Panc1 (cell line): ENCODE measurements around the gene PLA2G4F. TPM values are rescaled to one million over a fixed set of nuclear protein-coding genes. Genes with fewer than 3 reads are reported as not detected.

Experiments used
- ATAC-seq: fragments of 200-7000 bp; cut with Tn5 transposase; 2 replicates; pipeline ENCODE4 v1.9.1; 2020; ENCODE audit warnings: mild to moderate bottlenecking, moderate library complexity
- BruUV-seq: library from RNA; stranded (reverse); fragments of 400-500 nt; replicated peaks from 2 replicates; lab custom pipeline; 2021; lab: Mats Ljungman, UMichigan
- CTCF ChIA-PET: fragments of 300-600 bp; sonication (Branson Sonifier 250); formaldehyde crosslinking; loops from one replicate; lab custom pipeline; 2022; ENCODE audit warnings: antibody characterized with exemption; lab: Charles Lee
- POLR2A ChIA-PET: fragments of 300-600 bp; sonication (Branson Sonifier 250); formaldehyde crosslinking; loops from one replicate; lab custom pipeline; 2022; ENCODE audit warnings: antibody characterized with exemption; lab: Charles Lee
- DNase-seq: peaks from one replicate; pipeline ENCODE4 v3.0.0-alpha.2; 2010; ENCODE audit warnings: low read depth, low spot score
- H3K27ac ChIP-seq: 2 replicates; pipeline ENCODE4 v1.5.1; 2011; ENCODE audit warnings: mild to moderate bottlenecking, low read length, inconsistent platforms
- H3K27me3 ChIP-seq: fragments of 200-500 bp; sonication (Bioruptor generic); 2 replicates; pipeline ENCODE4 v1.6.0; 2014; ENCODE audit warnings: low read length, inconsistent platforms; ENCODE audit not compliant: control insufficient read depth, insufficient read depth
- H3K36me3 ChIP-seq: fragments of 200-500 bp; sonication (Bioruptor generic); 2 replicates; pipeline ENCODE4 v1.5.1; 2014; ENCODE audit warnings: inconsistent platforms, mild to moderate bottlenecking, low read length, moderate library complexity; ENCODE audit not compliant: control insufficient read depth, insufficient read depth
- H3K4me1 ChIP-seq: 2 replicates; pipeline ENCODE4 v1.5.1; 2011; ENCODE audit warnings: inconsistent platforms, mild to moderate bottlenecking, low read length, moderate library complexity; ENCODE audit not compliant: control insufficient read depth, insufficient read depth
- H3K4me3 ChIP-seq, 2 experiments: 2 replicates each; pipeline ENCODE4 v1.5.1; 2011 to 2012; ENCODE audit warnings: low read depth in 2 of 2, low read length in 2 of 2, mild to moderate bottlenecking in 2 of 2, inconsistent platforms in 1 of 2, moderate library complexity in 1 of 2
- H3K9me3 ChIP-seq: fragments of 200-500 bp; sonication (Bioruptor generic); 2 replicates; pipeline ENCODE4 v1.5.1; 2014; ENCODE audit warnings: low read depth, mild to moderate bottlenecking, inconsistent platforms, low read length, moderate library complexity; ENCODE audit not compliant: control insufficient read depth, insufficient read depth
- POLR2AphosphoS5 ChIP-seq: IDR thresholded peaks from 2 replicates; pipeline ENCODE4 v1.6.1; 2012; ENCODE audit warnings: mild to moderate bottlenecking, low read depth, low read length, moderate library complexity
- SIN3A ChIP-seq: IDR thresholded peaks from 2 replicates; pipeline ENCODE4 v1.6.1; 2012; ENCODE audit warnings: low read depth, mild to moderate bottlenecking, low read length, moderate library complexity, borderline replicate concordance; ENCODE audit not compliant: insufficient read depth
- TCF7L2 ChIP-seq: IDR thresholded peaks from 2 replicates; pipeline ENCODE4 v1.6.1; 2011; ENCODE audit warnings: mild to moderate bottlenecking, low read depth, low read length, inconsistent platforms
- in situ Hi-C: cut with HindIII; loops from 2 replicates; pipeline ENCODE4 v1.10.0; 2016; ENCODE audit warnings: low sequenced_read_pairs, low pct_unique_long_range_greater_than_20kb
- intact Hi-C: fragments of 100-400 bp; cut with micrococcal nuclease; formaldehyde crosslinking; loops from one replicate; pipeline ENCODE4 v1.10.0; 2022; ENCODE audit not compliant: unreplicated experiment
- total RNA-seq: library from RNA; stranded (reverse); gene quantifications from one replicate; pipeline ENCODE4 v1.2.1, GENCODE V29; 2021; ENCODE audit not compliant: unreplicated experiment
- TF ChIP-seq, protein P1 (sequence below), 2 experiments: IDR thresholded peaks; 2 replicates each; pipeline ENCODE4 v1.6.1; 2011 to 2012; ENCODE audit warnings: low read depth in 2 of 2, control low read depth in 1 of 2, low read length in 1 of 2, mild to moderate bottlenecking in 1 of 2, moderate library complexity in 1 of 2; ENCODE audit not compliant: insufficient read depth in 1 of 2
- TF ChIP-seq, protein P2 (sequence below): fragments of 450-650 bp; IDR thresholded peaks from 2 replicates; pipeline ENCODE4 v1.5.1; 2017; ENCODE audit warnings: mild to moderate bottlenecking

PLA2G4F gene
- total RNA-seq, 1 experiment from 2014 or later, result not detected

- intact Hi-C loops, result loop anchor here (2.0 to 5.0 kb wide), 2 partner anchors 69 to 148 kb away; no protein-coding TSS in a partner anchor
Observed at GRCh38 chr15:42135351-42135750, 21.1 kb downstream of the PLA2G4F start.

DNA sequence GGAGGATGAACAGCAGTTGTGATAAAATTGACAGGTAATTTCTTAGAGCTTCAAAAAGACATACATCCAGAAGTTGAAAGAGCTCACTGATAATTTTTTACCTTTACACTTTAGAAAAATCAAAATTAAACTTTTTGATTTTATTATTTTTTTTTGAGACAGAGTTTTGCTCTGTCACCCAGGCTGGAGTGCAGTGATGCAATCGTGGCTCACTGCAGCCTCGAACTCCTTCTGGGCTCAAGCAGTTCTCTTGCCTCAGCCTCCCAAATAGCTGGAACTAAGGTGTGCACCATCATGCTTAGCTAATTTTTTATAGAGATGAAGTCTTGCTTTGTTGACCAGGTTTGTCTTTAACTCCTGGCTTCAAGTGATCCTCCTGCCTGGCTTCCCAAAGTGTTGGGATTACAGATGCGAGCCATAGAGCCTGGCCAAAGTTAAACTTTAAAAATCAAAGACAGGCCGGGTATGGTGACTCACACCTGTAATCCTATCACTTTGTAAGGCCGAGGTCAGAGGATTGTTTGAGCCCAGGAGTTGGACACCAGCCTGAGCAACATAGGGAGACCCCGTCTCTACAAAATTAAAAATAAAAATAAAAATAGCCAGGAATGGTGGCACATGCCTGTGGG lies 21.7 kb downstream of the PLA2G4F start:
- Histone ChIP-seq H3K27ac (no peak overlapping the region), H3K36me3 (no peaks in the 10 kb centered on the region), H3K27me3 (peaks cover 3% of the 10 kb centered on the region), H3K4me1 (no peaks in the 10 kb centered on the region; the same call in 1 of the 2 replicates), H3K9me3 (no peaks in the 10 kb centered on the region), H3K4me3 (no peak overlapping the region)
- TF ChIP-seq, protein P1, sequence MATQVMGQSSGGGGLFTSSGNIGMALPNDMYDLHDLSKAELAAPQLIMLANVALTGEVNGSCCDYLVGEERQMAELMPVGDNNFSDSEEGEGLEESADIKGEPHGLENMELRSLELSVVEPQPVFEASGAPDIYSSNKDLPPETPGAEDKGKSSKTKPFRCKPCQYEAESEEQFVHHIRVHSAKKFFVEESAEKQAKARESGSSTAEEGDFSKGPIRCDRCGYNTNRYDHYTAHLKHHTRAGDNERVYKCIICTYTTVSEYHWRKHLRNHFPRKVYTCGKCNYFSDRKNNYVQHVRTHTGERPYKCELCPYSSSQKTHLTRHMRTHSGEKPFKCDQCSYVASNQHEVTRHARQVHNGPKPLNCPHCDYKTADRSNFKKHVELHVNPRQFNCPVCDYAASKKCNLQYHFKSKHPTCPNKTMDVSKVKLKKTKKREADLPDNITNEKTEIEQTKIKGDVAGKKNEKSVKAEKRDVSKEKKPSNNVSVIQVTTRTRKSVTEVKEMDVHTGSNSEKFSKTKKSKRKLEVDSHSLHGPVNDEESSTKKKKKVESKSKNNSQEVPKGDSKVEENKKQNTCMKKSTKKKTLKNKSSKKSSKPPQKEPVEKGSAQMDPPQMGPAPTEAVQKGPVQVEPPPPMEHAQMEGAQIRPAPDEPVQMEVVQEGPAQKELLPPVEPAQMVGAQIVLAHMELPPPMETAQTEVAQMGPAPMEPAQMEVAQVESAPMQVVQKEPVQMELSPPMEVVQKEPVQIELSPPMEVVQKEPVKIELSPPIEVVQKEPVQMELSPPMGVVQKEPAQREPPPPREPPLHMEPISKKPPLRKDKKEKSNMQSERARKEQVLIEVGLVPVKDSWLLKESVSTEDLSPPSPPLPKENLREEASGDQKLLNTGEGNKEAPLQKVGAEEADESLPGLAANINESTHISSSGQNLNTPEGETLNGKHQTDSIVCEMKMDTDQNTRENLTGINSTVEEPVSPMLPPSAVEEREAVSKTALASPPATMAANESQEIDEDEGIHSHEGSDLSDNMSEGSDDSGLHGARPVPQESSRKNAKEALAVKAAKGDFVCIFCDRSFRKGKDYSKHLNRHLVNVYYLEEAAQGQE (IDR thresholded peaks at IDR 0.05; ENCODE audit: insufficient read depth in 1 of 2, low read depth in 2 of 2, low read length in 1 of 2), result no peak
- TF ChIP-seq, protein P2, sequence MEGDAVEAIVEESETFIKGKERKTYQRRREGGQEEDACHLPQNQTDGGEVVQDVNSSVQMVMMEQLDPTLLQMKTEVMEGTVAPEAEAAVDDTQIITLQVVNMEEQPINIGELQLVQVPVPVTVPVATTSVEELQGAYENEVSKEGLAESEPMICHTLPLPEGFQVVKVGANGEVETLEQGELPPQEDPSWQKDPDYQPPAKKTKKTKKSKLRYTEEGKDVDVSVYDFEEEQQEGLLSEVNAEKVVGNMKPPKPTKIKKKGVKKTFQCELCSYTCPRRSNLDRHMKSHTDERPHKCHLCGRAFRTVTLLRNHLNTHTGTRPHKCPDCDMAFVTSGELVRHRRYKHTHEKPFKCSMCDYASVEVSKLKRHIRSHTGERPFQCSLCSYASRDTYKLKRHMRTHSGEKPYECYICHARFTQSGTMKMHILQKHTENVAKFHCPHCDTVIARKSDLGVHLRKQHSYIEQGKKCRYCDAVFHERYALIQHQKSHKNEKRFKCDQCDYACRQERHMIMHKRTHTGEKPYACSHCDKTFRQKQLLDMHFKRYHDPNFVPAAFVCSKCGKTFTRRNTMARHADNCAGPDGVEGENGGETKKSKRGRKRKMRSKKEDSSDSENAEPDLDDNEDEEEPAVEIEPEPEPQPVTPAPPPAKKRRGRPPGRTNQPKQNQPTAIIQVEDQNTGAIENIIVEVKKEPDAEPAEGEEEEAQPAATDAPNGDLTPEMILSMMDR, result no peak
- TF ChIP-seq POLR2AphosphoS5 (no peak), SIN3A (no peak), TCF7L2 (no peak)
- DNase-seq (no peak), ATAC-seq (no peak)
- intact Hi-C loops, result loop anchor here (2.0 to 5.0 kb wide), 2 partner anchors 68 to 147 kb away; no protein-coding TSS in a partner anchor
- CTCF ChIA-PET, result interaction anchor here (0.5 to 2.2 kb wide), 3 partner anchors 22 to 358 kb away, joined by 3 to 15 read pairs (median 6); partner anchors contain the start of gene PLA2G4F
- POLR2A ChIA-PET, result no interaction called here
- no TSS peak for BruUV-seq
- in situ Hi-C loops, result no loop called here

More at GRCh38 chr15:42135351-42135750, 21.1 kb downstream of the PLA2G4F start:
- H3K4me3 ChIP-seq, result no peak overlapping the region
- H3K9me3 ChIP-seq, result no peaks in the 10 kb centered on the region
- ChIA-PET CTCF (interaction anchor here (0.6 to 2.2 kb wide), 3 partner anchors 42 to 358 kb away, joined by 3 to 15 read pairs (median 6); no protein-coding TSS in a partner anchor), POLR2A (no interaction called here)
- H3K27me3 ChIP-seq, result no peaks in the 10 kb centered on the region
- H3K36me3 ChIP-seq, result no peaks in the 10 kb centered on the region
- no TSS peak for BruUV-seq
- TF ChIP-seq SIN3A, result no peak
- no peak for TF ChIP-seq POLR2AphosphoS5
- TF ChIP-seq, protein P1 (IDR thresholded peaks at IDR 0.05; ENCODE audit: insufficient read depth in 1 of 2, low read depth in 2 of 2, low read length in 1 of 2), result no peak
- TF ChIP-seq, protein P2, result no peak
- no peak for TF ChIP-seq TCF7L2
- ATAC-seq (no peak), DNase-seq (no peak)
- H3K4me1 ChIP-seq, result no peaks in the 10 kb centered on the region; the same call in 1 of the 2 replicates
- in situ Hi-C loops, result no loop called here
- no peak overlapping the region for H3K27ac ChIP-seq
